HG02763 (cell line): Measurements from ENCODE around the gene MAP7.
"Not testable (repeated sequence)": the region's sequence is repeated elsewhere in the genome, so short reads cannot be mapped to it uniquely, and the experiment has no call there.

ENCODE experiments used
- ATAC-seq: cut with Tn5 transposase; IDR thresholded peaks from one replicate; pipeline ENCODE4 v1.9.1; 2021; ENCODE audit warnings: mild to moderate bottlenecking, moderate library complexity; ENCODE audit not compliant: unreplicated experiment

MAP7 gene

DNA sequence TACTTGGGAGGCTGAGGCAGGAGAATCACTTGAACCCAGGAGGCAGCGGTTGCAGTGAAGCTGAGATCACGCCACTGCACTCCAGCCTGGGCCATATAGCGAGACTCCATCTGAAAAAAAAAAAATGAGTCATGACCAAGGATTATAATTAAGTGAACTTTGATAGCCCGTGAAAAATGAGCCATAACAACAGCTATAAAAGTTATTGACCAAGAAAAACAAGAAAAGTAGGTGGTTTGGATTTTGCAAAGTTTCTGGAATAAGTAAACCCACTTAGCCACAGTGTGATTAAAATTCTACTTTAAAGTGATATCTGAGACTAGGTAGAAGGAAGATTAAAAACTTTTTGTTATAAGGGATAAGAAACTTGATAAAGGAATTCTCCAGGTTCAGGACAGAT is 234.6 kb downstream of the MAP7 start:
- no peak for ATAC-seq

DNA sequence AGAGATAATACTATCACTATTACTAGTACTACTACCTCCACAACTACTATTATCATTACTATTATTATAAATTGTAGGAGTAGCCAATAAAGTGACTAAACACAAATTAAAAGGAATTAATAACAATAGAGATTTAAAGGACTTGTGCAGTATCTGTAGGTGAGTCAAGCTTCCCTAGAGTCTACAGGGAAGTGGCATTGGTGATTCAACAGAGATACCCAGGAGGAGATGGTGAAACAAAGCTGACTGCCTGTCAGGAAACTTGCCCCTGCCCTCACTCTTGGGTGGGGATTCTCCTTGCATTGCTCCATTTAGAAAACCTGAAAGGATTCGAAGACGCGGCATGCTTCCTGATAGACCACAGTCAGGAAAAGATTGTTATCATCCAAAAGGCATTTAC is 237.2 kb downstream of the MAP7 start:
- ATAC-seq, result no peak

- no peak for ATAC-seq
Observed at GRCh38 chr6:136309729-136310311, 240.4 kb downstream of the MAP7 start.

DNA sequence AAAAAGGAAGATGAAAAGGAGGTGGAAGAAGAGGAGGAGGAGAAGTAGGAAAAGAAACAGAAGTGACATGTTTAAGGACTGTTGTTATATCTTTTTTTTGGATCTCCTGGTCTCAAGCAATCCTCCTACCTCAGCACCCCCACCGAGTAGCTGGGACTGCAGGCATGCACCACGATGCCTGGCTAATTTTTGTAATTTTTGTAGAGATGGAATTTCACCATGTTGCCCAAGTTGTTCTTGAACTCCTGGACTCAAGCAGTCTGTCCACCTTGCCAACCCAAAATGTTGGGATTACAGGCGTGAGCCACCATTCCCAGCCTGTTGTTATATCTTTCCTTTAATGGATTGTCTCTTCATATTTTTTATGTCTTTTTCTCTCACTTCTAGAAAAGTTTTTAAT is 241.1 kb downstream of the MAP7 start:
- ATAC-seq, result no peak

GRCh38 chr6:136308469-136308868 is 241.8 kb downstream of the MAP7 start:
- not testable (repeated sequence) for ATAC-seq

DNA sequence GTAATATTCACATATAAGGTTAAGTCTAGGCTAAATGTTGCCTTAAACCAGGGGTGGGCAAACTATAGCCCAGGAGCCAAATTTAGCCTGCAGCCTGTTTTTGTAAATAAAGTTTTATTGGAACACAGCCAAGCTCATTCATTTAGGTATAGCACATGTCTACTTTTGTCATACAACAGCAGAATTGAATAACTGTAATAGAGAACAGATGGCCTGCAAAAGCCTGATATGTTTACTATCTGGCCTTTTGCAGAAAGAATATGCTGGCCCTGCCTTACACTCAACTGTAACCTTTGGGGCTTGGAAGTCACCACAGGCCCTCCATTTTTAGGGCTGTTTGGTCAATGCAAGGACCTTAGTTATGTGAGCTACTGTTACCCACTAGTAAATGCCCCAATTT is 242.9 kb downstream of the MAP7 start:
- no peak for ATAC-seq

GRCh38 chr6:136306466-136306865 is 243.8 kb downstream of the MAP7 start:
- no peak for ATAC-seq

GRCh38 chr6:136304410-136304809 is 245.8 kb downstream of the MAP7 start:
- ATAC-seq, result no peak

- ATAC-seq, result no peak
Observed at GRCh38 chr6:136303516-136303915, 246.7 kb downstream of the MAP7 start.

DNA sequence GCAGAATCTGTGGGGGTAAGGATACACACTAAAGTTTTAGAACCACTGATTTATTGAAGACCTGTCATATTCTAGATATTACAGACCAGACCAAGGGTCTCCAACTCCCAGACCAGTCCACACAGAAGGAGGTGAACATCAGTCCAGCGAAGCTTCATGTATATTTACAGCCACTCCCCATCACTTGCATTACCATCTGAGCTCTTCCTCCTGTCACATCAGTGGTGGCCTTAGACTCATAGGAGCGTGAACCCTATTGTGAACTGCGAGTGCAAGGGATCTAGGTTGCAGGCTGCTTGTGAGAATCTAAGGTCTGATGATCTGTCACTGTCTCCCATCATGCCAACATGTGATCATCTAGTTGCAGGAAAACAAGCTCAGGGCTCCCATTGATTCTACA is 255.6 kb downstream of the MAP7 start:
- no peak for ATAC-seq
